DMS53 treated with DMSO at 0.1 percent for 48 hours (cell line): ENCODE results near the gene NF2.
"Not testable (repeated sequence)": the region's sequence is repeated elsewhere in the genome, so short reads cannot be mapped to it uniquely, and the experiment has no call there.

Experiments used
- DNase-seq: peaks from one replicate; lab custom pipeline; 2025; ENCODE audit not compliant: unreplicated experiment; lab: John Stamatoyannopoulos, UW

NF2 gene

GRCh38 chr22:29596408-29596807 lies 7.0 kb upstream of the NF2 start:
- no peak for DNase-seq

- DNase-seq, result not testable (repeated sequence)
Measured at GRCh38 chr22:29597871-29598683, 5.4 kb upstream of the NF2 start.

GRCh38 chr22:29598684-29599020 lies 4.8 kb upstream of the NF2 start:
- no peak for DNase-seq

- DNase-seq, result no peak
Measured at GRCh38 chr22:29604076-29604360, 585 bp downstream of the NF2 start.

- DNase-seq, result no peak
Measured at GRCh38 chr22:29605527-29605850, 2.1 kb downstream of the NF2 start.

GRCh38 chr22:29606320-29606719 lies 2.9 kb downstream of the NF2 start:
- DNase-seq, result no peak

GRCh38 chr22:29607426-29607825 lies 4.0 kb downstream of the NF2 start:
- DNase-seq, result no peak

GRCh38 chr22:29609139-29609538 lies 5.7 kb downstream of the NF2 start:
- DNase-seq, result no peak

- no peak for DNase-seq
Measured at GRCh38 chr22:29610780-29611179, 7.3 kb downstream of the NF2 start.

- no peak for DNase-seq
Measured at GRCh38 chr22:29615705-29616327, 12.4 kb downstream of the NF2 start.

GRCh38 chr22:29617922-29618629 lies 14.6 kb downstream of the NF2 start:
- no peak for DNase-seq

- no peak for DNase-seq
Measured at GRCh38 chr22:29621761-29622526, 18.5 kb downstream of the NF2 start.

- DNase-seq, result no peak
Measured at GRCh38 chr22:29623059-29623458, 19.6 kb downstream of the NF2 start.

- no peak for DNase-seq
Measured at GRCh38 chr22:29623553-29624169, 20.2 kb downstream of the NF2 start.

GRCh38 chr22:29625090-29625825 lies 21.8 kb downstream of the NF2 start:
- DNase-seq, result no peak

- no peak for DNase-seq
Measured at GRCh38 chr22:29626497-29627195, 23.2 kb downstream of the NF2 start.

- DNase-seq, result no peak
Measured at GRCh38 chr22:29627196-29627535, 23.7 kb downstream of the NF2 start.

- no peak for DNase-seq
Measured at GRCh38 chr22:29628996-29629902, 25.8 kb downstream of the NF2 start.

GRCh38 chr22:29629903-29630516 lies 26.6 kb downstream of the NF2 start:
- no peak for DNase-seq
